ENCODE measurements around the gene SNTG2.
A peak's percentile ranks its signal among the peaks of the same experiment; 100 is the strongest.

SNTG2 gene

GRCh38 chr2:1032030-1032429 lies 81.4 kb downstream of the SNTG2 start:
- Histone ChIP-seq H4K8ac (ENCODE audit: low read depth, low read length) (no peak overlapping the region), H3K14ac (ENCODE audit: low read length) (no peak overlapping the region), H2BK120ac (ENCODE audit: low read depth, low read length) (no peak overlapping the region), H2AFZ (ENCODE audit: low read length) (no peak overlapping the region), H3K27me3 (ENCODE audit: control insufficient read depth in 3 of 3, insufficient read depth in 3 of 3, low read depth in 1 of 3, low read length in 3 of 3) (no peaks in the 10 kb centered on the region), H3K9me3 (replicated peaks in 1 of 2; ENCODE audit: control insufficient read depth in 2 of 2, insufficient read depth in 1 of 2, low read depth in 1 of 2, low read length in 2 of 2) (no peaks in the 10 kb centered on the region), H2BK5ac (ENCODE audit: low read length) (no peak overlapping the region), H3K27ac (replicated peaks; ENCODE audit: low read length) (no peak overlapping the region), H2BK12ac (ENCODE audit: low read length) (no peak overlapping the region), H3K4me2 (ENCODE audit: insufficient read depth, low read length, poor library complexity, severe bottlenecking) (no peak overlapping the region), H3K4me1 (ENCODE audit: control insufficient read depth in 2 of 2, insufficient read depth in 1 of 2, low read depth in 1 of 2, low read length in 2 of 2) (peaks cover 0 to 2% of the 10 kb centered on the region in 2 donors), H2BK15ac (ENCODE audit: low read length) (no peak overlapping the region), H3K79me1 (ENCODE audit: low read depth, low read length) (no peaks in the 10 kb centered on the region), H3K18ac (ENCODE audit: low read length) (no peak overlapping the region), H3K4me3 (ENCODE audit: low read length in 2 of 2) (no peak overlapping the region), H2AK5ac (ENCODE audit: low read depth, low read length) (no peak overlapping the region), H3K23ac (ENCODE audit: low read depth, low read length, poor library complexity) (no peak overlapping the region), H4K91ac (ENCODE audit: low read depth, low read length, poor library complexity) (no peak overlapping the region), H3K36me3 (replicated peaks in 1 of 2; ENCODE audit: control insufficient read depth in 2 of 2, insufficient read depth in 2 of 2, low read length in 2 of 2) (no peaks in the 10 kb centered on the region), H3K4ac (ENCODE audit: low read length) (no peak overlapping the region), H3K9ac (ENCODE audit: low read depth, low read length, poor library complexity) (no peak overlapping the region)
- no CpG with 5 or more reads among the region's 13 CpGs for WGBS, 2 donors (ENCODE audit: extremely low coverage in 2 of 2, insufficient read length in 2 of 2, insufficient replicate concordance in 1 of 2)
- no peak for DNase-seq (ENCODE audit: low spot score)

GRCh38 chr2:1033069-1033468 lies 82.4 kb downstream of the SNTG2 start:
- H3K9ac ChIP-seq (ENCODE audit: low read depth, low read length, poor library complexity), result no peak overlapping the region
- H3K4me2 ChIP-seq (ENCODE audit: insufficient read depth, low read length, poor library complexity, severe bottlenecking), result no peak overlapping the region
- no peak overlapping the region for H3K4ac ChIP-seq (ENCODE audit: low read length)
- no peak for DNase-seq (ENCODE audit: low spot score)
- no peak overlapping the region for H2AK5ac ChIP-seq (ENCODE audit: low read depth, low read length)
- no peaks in the 10 kb centered on the region for H3K27me3 ChIP-seq (ENCODE audit: control insufficient read depth in 3 of 3, insufficient read depth in 3 of 3, low read depth in 1 of 3, low read length in 3 of 3)
- no peaks in the 10 kb centered on the region for H3K36me3 ChIP-seq (replicated peaks in 1 of 2; ENCODE audit: control insufficient read depth in 2 of 2, insufficient read depth in 2 of 2, low read length in 2 of 2)
- H3K4me1 ChIP-seq (ENCODE audit: control insufficient read depth in 2 of 2, insufficient read depth in 1 of 2, low read depth in 1 of 2, low read length in 2 of 2), result peaks cover 0 to 2% of the 10 kb centered on the region in 2 donors
- no peak overlapping the region for H3K4me3 ChIP-seq (ENCODE audit: low read length in 2 of 2)
- no peaks in the 10 kb centered on the region for H3K9me3 ChIP-seq (replicated peaks in 1 of 2; ENCODE audit: control insufficient read depth in 2 of 2, insufficient read depth in 1 of 2, low read depth in 1 of 2, low read length in 2 of 2)
- no peak overlapping the region for H2BK120ac ChIP-seq (ENCODE audit: low read depth, low read length)
- no peak overlapping the region for H4K8ac ChIP-seq (ENCODE audit: low read depth, low read length)
- no peak overlapping the region for H3K27ac ChIP-seq (replicated peaks; ENCODE audit: low read length)
- no peak overlapping the region for H2BK12ac ChIP-seq (ENCODE audit: low read length)
- no peak overlapping the region for H3K18ac ChIP-seq (ENCODE audit: low read length)
- H2BK5ac ChIP-seq (ENCODE audit: low read length), result no peak overlapping the region
- H3K79me1 ChIP-seq (ENCODE audit: low read depth, low read length), result no peaks in the 10 kb centered on the region
- no peak overlapping the region for H2AFZ ChIP-seq (ENCODE audit: low read length)
- H2BK15ac ChIP-seq (ENCODE audit: low read length), result no peak overlapping the region
- no peak overlapping the region for H4K91ac ChIP-seq (ENCODE audit: low read depth, low read length, poor library complexity)
- no peak overlapping the region for H3K14ac ChIP-seq (ENCODE audit: low read length)
- H3K23ac ChIP-seq (ENCODE audit: low read depth, low read length, poor library complexity), result no peak overlapping the region
- WGBS, 2 donors (ENCODE audit: extremely low coverage in 2 of 2, insufficient read length in 2 of 2, insufficient replicate concordance in 1 of 2), result no CpG with 5 or more reads among the region's 3 CpGs

- Histone ChIP-seq H3K4me3 (ENCODE audit: low read length in 2 of 2) (no peak overlapping the region), H2AFZ (ENCODE audit: low read length) (no peak overlapping the region), H3K27me3 (ENCODE audit: control insufficient read depth in 3 of 3, insufficient read depth in 3 of 3, low read depth in 1 of 3, low read length in 3 of 3) (no peaks in the 10 kb centered on the region), H4K91ac (ENCODE audit: low read depth, low read length, poor library complexity) (no peak overlapping the region), H4K8ac (ENCODE audit: low read depth, low read length) (no peak overlapping the region), H3K4me1 (ENCODE audit: control insufficient read depth in 2 of 2, insufficient read depth in 1 of 2, low read depth in 1 of 2, low read length in 2 of 2) (peaks cover 0 to 2% of the 10 kb centered on the region in 2 donors), H3K9ac (ENCODE audit: low read depth, low read length, poor library complexity) (no peak overlapping the region), H3K79me1 (ENCODE audit: low read depth, low read length) (no peaks in the 10 kb centered on the region), H2BK120ac (ENCODE audit: low read depth, low read length) (no peak overlapping the region), H3K36me3 (replicated peaks in 1 of 2; ENCODE audit: control insufficient read depth in 2 of 2, insufficient read depth in 2 of 2, low read length in 2 of 2) (no peaks in the 10 kb centered on the region), H2BK12ac (ENCODE audit: low read length) (peak overlapping the region; percentile 64), H3K14ac (ENCODE audit: low read length) (no peak overlapping the region), H3K9me3 (replicated peaks in 1 of 2; ENCODE audit: control insufficient read depth in 2 of 2, insufficient read depth in 1 of 2, low read depth in 1 of 2, low read length in 2 of 2) (no peaks in the 10 kb centered on the region), H2AK5ac (ENCODE audit: low read depth, low read length) (peak overlapping the region; percentile 31), H2BK5ac (ENCODE audit: low read length) (no peak overlapping the region), H3K4ac (ENCODE audit: low read length) (no peak overlapping the region), H3K27ac (replicated peaks; ENCODE audit: low read length) (no peak overlapping the region), H3K18ac (ENCODE audit: low read length) (peak overlapping the region; percentile 58), H3K23ac (ENCODE audit: low read depth, low read length, poor library complexity) (no peak overlapping the region), H3K4me2 (ENCODE audit: insufficient read depth, low read length, poor library complexity, severe bottlenecking) (no peak overlapping the region), H2BK15ac (ENCODE audit: low read length) (no peak overlapping the region)
- no CpG with 5 or more reads among the region's 4 CpGs for WGBS, 2 donors (ENCODE audit: extremely low coverage in 2 of 2, insufficient read length in 2 of 2, insufficient replicate concordance in 1 of 2)
- DNase-seq (ENCODE audit: low spot score), result no peak
Measured at GRCh38 chr2:1037066-1037465, 86.4 kb downstream of the SNTG2 start.

GRCh38 chr2:1039549-1039948 lies 88.9 kb downstream of the SNTG2 start:
- H3K4ac ChIP-seq (ENCODE audit: low read length), result no peak overlapping the region
- no peak overlapping the region for H2AK5ac ChIP-seq (ENCODE audit: low read depth, low read length)
- no peaks in the 10 kb centered on the region for H3K36me3 ChIP-seq (replicated peaks in 1 of 2; ENCODE audit: control insufficient read depth in 2 of 2, insufficient read depth in 2 of 2, low read length in 2 of 2)
- no peak overlapping the region for H4K91ac ChIP-seq (ENCODE audit: low read depth, low read length, poor library complexity)
- no peak overlapping the region for H2BK15ac ChIP-seq (ENCODE audit: low read length)
- H3K4me2 ChIP-seq (ENCODE audit: insufficient read depth, low read length, poor library complexity, severe bottlenecking), result no peak overlapping the region
- H3K27me3 ChIP-seq (ENCODE audit: control insufficient read depth in 3 of 3, insufficient read depth in 3 of 3, low read depth in 1 of 3, low read length in 3 of 3), result no peaks in the 10 kb centered on the region
- H3K4me3 ChIP-seq (ENCODE audit: low read length in 2 of 2), result no peak overlapping the region
- no peak overlapping the region for H2BK120ac ChIP-seq (ENCODE audit: low read depth, low read length)
- H3K14ac ChIP-seq (ENCODE audit: low read length), result no peak overlapping the region
- no peak for DNase-seq (ENCODE audit: low spot score)
- WGBS, 2 donors (ENCODE audit: extremely low coverage in 2 of 2, insufficient read length in 2 of 2, insufficient replicate concordance in 1 of 2), result no CpG with 5 or more reads among the region's 5 CpGs
- H3K9me3 ChIP-seq (replicated peaks in 1 of 2; ENCODE audit: control insufficient read depth in 2 of 2, insufficient read depth in 1 of 2, low read depth in 1 of 2, low read length in 2 of 2), result no peaks in the 10 kb centered on the region
- no peak overlapping the region for H2BK12ac ChIP-seq (ENCODE audit: low read length)
- no peak overlapping the region for H4K8ac ChIP-seq (ENCODE audit: low read depth, low read length)
- no peak overlapping the region for H3K23ac ChIP-seq (ENCODE audit: low read depth, low read length, poor library complexity)
- no peak overlapping the region for H3K27ac ChIP-seq (replicated peaks; ENCODE audit: low read length)
- no peak overlapping the region for H2BK5ac ChIP-seq (ENCODE audit: low read length)
- H3K4me1 ChIP-seq (ENCODE audit: control insufficient read depth in 2 of 2, insufficient read depth in 1 of 2, low read depth in 1 of 2, low read length in 2 of 2), result peaks cover 0 to 2% of the 10 kb centered on the region in 2 donors
- no peaks in the 10 kb centered on the region for H3K79me1 ChIP-seq (ENCODE audit: low read depth, low read length)
- H3K18ac ChIP-seq (ENCODE audit: low read length), result no peak overlapping the region
- H2AFZ ChIP-seq (ENCODE audit: low read length), result no peak overlapping the region
- no peak overlapping the region for H3K9ac ChIP-seq (ENCODE audit: low read depth, low read length, poor library complexity)
